ENCODE results near the gene FGFR3. TPM values are rescaled to one million over a fixed set of nuclear protein-coding genes. Genes with fewer than 3 reads are reported as not detected.

FGFR3 gene
- total RNA-seq, 3 donors from 2014 or later: 25.5 to 79.1 (median 31.2) TPM

- no peak for ATAC-seq
- intact Hi-C loops (cut with DNase I, micrococcal nuclease): no loop called here
Measured at GRCh38 chr4:1819284-1819683, 26.2 kb downstream of the FGFR3 start.

GRCh38 chr4:1819816-1820215 lies 26.7 kb downstream of the FGFR3 start:
- Histone ChIP-seq H3K4me3 (no peak overlapping the region), H3K4me1 (ENCODE audit: low read depth) (no peaks in the 10 kb centered on the region), H3K9me3 (no peaks in the 10 kb centered on the region), H3K36me3 (ENCODE audit: low read depth) (peaks cover 27% of the 10 kb centered on the region)
- no peak for TF ChIP-seq CTCF (IDR thresholded peaks at IDR 0.05)
- intact Hi-C loops (cut with DNase I, micrococcal nuclease): no loop called here
- DNase-seq (no peak), ATAC-seq (no peak)

More at GRCh38 chr4:1819284-1819683, 26.2 kb downstream of the FGFR3 start:
- TF ChIP-seq CTCF (IDR thresholded peaks at IDR 0.05): no peak
- no peak for DNase-seq
- Histone ChIP-seq H3K36me3 (ENCODE audit: low read depth) (peaks cover 30% of the 10 kb centered on the region), H3K4me3 (no peak overlapping the region), H3K4me1 (ENCODE audit: low read depth) (no peaks in the 10 kb centered on the region), H3K9me3 (no peaks in the 10 kb centered on the region)

- TF ChIP-seq CTCF (IDR thresholded peaks at IDR 0.05): no peak
- Histone ChIP-seq H3K9me3 (no peaks in the 10 kb centered on the region), H3K4me1 (ENCODE audit: low read depth) (no peaks in the 10 kb centered on the region), H3K4me3 (no peak overlapping the region), H3K36me3 (ENCODE audit: low read depth) (peaks cover 10% of the 10 kb centered on the region)
- no peak for DNase-seq
- ATAC-seq: no peak
- intact Hi-C loops (cut with DNase I, micrococcal nuclease): no loop called here
Measured at GRCh38 chr4:1821679-1822567, 28.8 kb downstream of the FGFR3 start.

GRCh38 chr4:1822568-1823544 lies 29.8 kb downstream of the FGFR3 start:
- peaks cover 10% of the 10 kb centered on the region for H3K36me3 ChIP-seq (ENCODE audit: low read depth)

More at GRCh38 chr4:1822568-1823544, 29.8 kb downstream of the FGFR3 start:
- no peak for TF ChIP-seq CTCF (IDR thresholded peaks at IDR 0.05)
- Histone ChIP-seq H3K4me1 (ENCODE audit: low read depth) (no peaks in the 10 kb centered on the region), H3K4me3 (no peak overlapping the region), H3K9me3 (no peaks in the 10 kb centered on the region)
- ATAC-seq (no peak), DNase-seq (no peak)
- intact Hi-C loops (cut with DNase I, micrococcal nuclease): no loop called here

Data from mucosa of descending colon (tissue), 3 donors.